Endodermal cell (in vitro differentiated cells): ENCODE data around the gene DCDC2. TPM values are rescaled to one million over a fixed set of nuclear protein-coding genes. Genes with fewer than 3 reads are reported as not detected.

ENCODE experiments used
- DNase-seq: peaks from one replicate; pipeline ENCODE4 v3.0.0-alpha.2; 2017
- H3K27ac ChIP-seq: 2 replicates; pipeline ENCODE4 v1.5.1; 2013; ENCODE audit warnings: mild to moderate bottlenecking, low read depth, low read length, moderate library complexity
- H3K27me3 ChIP-seq: 2 replicates; pipeline ENCODE4 v1.6.1; 2013; ENCODE audit warnings: mild to moderate bottlenecking, low read length, moderate library complexity; ENCODE audit not compliant: insufficient read depth, control insufficient read depth, poor library complexity, severe bottlenecking
- H3K36me3 ChIP-seq: 2 replicates; pipeline ENCODE4 v1.7.0; 2013; ENCODE audit warnings: mild to moderate bottlenecking, low read length, moderate library complexity; ENCODE audit not compliant: control insufficient read depth, insufficient read depth
- H3K4me1 ChIP-seq: one replicate; pipeline ENCODE4 v1.7.0; 2013; ENCODE audit warnings: low read length; ENCODE audit not compliant: control insufficient read depth, insufficient read depth
- H3K4me3 ChIP-seq: 2 replicates; pipeline ENCODE4 v1.5.1; 2013; ENCODE audit warnings: mild to moderate bottlenecking, low read length, moderate library complexity
- H3K9ac ChIP-seq: 2 replicates; pipeline ENCODE4 v1.6.1; 2013; ENCODE audit warnings: mild to moderate bottlenecking, low read length, moderate library complexity; ENCODE audit not compliant: poor library complexity, severe bottlenecking; ENCODE audit errors: extremely low read depth
- H3K9me3 ChIP-seq: 2 replicates; pipeline ENCODE4 v1.6.1; 2013; ENCODE audit warnings: mild to moderate bottlenecking, low read length, moderate library complexity; ENCODE audit not compliant: control insufficient read depth
- H3K27ac Mint-ChIP-seq: 2 replicates; pipeline ENCODE4 v1.8.0; 2020; ENCODE audit warnings: mixed read lengths
- H3K27me3 Mint-ChIP-seq: 2 replicates; pipeline ENCODE4 v1.8.0; 2021; ENCODE audit warnings: mild to moderate bottlenecking, mixed read lengths; ENCODE audit not compliant: insufficient read depth
- H3K36me3 Mint-ChIP-seq: 2 replicates; pipeline ENCODE4 v1.8.0; 2020; ENCODE audit warnings: low read depth, mixed read lengths
- H3K4me1 Mint-ChIP-seq: 2 replicates; pipeline ENCODE4 v1.8.0; 2020; ENCODE audit warnings: mixed read lengths
- H3K4me3 Mint-ChIP-seq: 2 replicates; pipeline ENCODE4 v1.8.0; 2020; ENCODE audit warnings: mild to moderate bottlenecking, moderate library complexity, mixed read lengths
- H3K9me3 Mint-ChIP-seq: 2 replicates; pipeline ENCODE4 v1.8.0; 2020; ENCODE audit warnings: mild to moderate bottlenecking, mixed read lengths
- CTCF ChIP-seq: fragments of 200-600 bp; sonication (generic); conservative IDR thresholded peaks from 2 replicates; pipeline ENCODE4 v1.5.0; 2021; ENCODE audit warnings: antibody characterized with exemption, mild to moderate bottlenecking
- WGBS, 2 experiments: methylation state at CpG; one replicate each; pipeline versions ENCODE4 v1.1.5 to v1.1.7; 2013; ENCODE audit warnings: missing lambda C conversion rate in 2 of 2, mixed read lengths in 1 of 2; ENCODE audit not compliant: insufficient coverage in 1 of 2, insufficient read length in 1 of 2; 5-methylcytosine and 5-hydroxymethylcytosine counted together
- total RNA-seq, 2 donors: library from RNA; stranded (reverse); fragmentation: NEBNext Ultra II Directional in 1 of 2; extraction: Animal tissue kit (Norgen Biotek cat#: 25700) in 1 of 2; gene quantifications; 2 replicates in 1 of 2; 3 replicates in 1 of 2; pipeline ENCODE4 v1.2.1, GENCODE V29; 2021

DCDC2 gene
- total RNA-seq, 2 donors from 2014 or later, result 0.49 to 1.4 TPM

GRCh38 chr6:24148154-24148570 lies 209.7 kb downstream of the DCDC2 start:
- H3K4me3 Mint-ChIP-seq, result no peak overlapping the region
- Histone ChIP-seq H3K4me3 (no peak overlapping the region), H3K9ac (no peak overlapping the region), H3K4me1 (no peaks in the 10 kb centered on the region), H3K27me3 (no peaks in the 10 kb centered on the region), H3K9me3 (no peaks in the 10 kb centered on the region), H3K36me3 (no peaks in the 10 kb centered on the region), H3K27ac (no peak overlapping the region)
- no peaks in the 10 kb centered on the region for H3K27me3 Mint-ChIP-seq
- no peak overlapping the region for H3K27ac Mint-ChIP-seq
- no peak for TF ChIP-seq CTCF
- 87 to 90% methylated on average over 2 to 3 of the region's 3 CpGs for WGBS, 2 experiments
- H3K9me3 Mint-ChIP-seq, result peaks cover 4% of the 10 kb centered on the region
- H3K4me1 Mint-ChIP-seq, result peaks cover 8% of the 10 kb centered on the region
- no peak for DNase-seq
- H3K36me3 Mint-ChIP-seq, result no peaks in the 10 kb centered on the region

GRCh38 chr6:24147511-24148153 lies 210.2 kb downstream of the DCDC2 start:
- peaks cover 7% of the 10 kb centered on the region for H3K4me1 Mint-ChIP-seq
- no peak for TF ChIP-seq CTCF
- peaks cover 7% of the 10 kb centered on the region for H3K9me3 Mint-ChIP-seq
- Histone ChIP-seq H3K9ac (no peak overlapping the region), H3K4me1 (no peaks in the 10 kb centered on the region), H3K36me3 (no peaks in the 10 kb centered on the region), H3K9me3 (no peaks in the 10 kb centered on the region), H3K27ac (no peak overlapping the region), H3K27me3 (no peaks in the 10 kb centered on the region), H3K4me3 (no peak overlapping the region)
- H3K36me3 Mint-ChIP-seq, result no peaks in the 10 kb centered on the region
- H3K27me3 Mint-ChIP-seq, result no peaks in the 10 kb centered on the region
- WGBS, 2 experiments, result 80 to 84% methylated on average over 5 to 8 of the region's 8 CpGs
- no peak overlapping the region for H3K27ac Mint-ChIP-seq
- no peak overlapping the region for H3K4me3 Mint-ChIP-seq
- no peak for DNase-seq

- no peaks in the 10 kb centered on the region for H3K9me3 ChIP-seq
- no peaks in the 10 kb centered on the region for H3K4me1 ChIP-seq
- Mint-ChIP-seq H3K27me3 (no peaks in the 10 kb centered on the region), H3K4me3 (no peak overlapping the region), H3K9me3 (peaks cover 5% of the 10 kb centered on the region), H3K4me1 (peaks cover 7% of the 10 kb centered on the region), H3K27ac (no peak overlapping the region), H3K36me3 (no peaks in the 10 kb centered on the region)
- H3K27me3 ChIP-seq, result no peaks in the 10 kb centered on the region
- H3K4me3 ChIP-seq, result no peak overlapping the region
- H3K36me3 ChIP-seq, result no peaks in the 10 kb centered on the region
- no peak overlapping the region for H3K9ac ChIP-seq
- H3K27ac ChIP-seq, result no peak overlapping the region
- TF ChIP-seq CTCF, result no peak
- no peak for DNase-seq
- WGBS, 2 experiments, result 100% methylated on average over 3 of the region's 3 CpGs; no CpG with 5 or more reads in 1 of the 2 experiments
These were observed 211.0 kb downstream of the DCDC2 start for GRCh38 chr6:24146871-24147270.
